ENCODE results near the gene CHCHD10.

Gene CHCHD10

DNA sequence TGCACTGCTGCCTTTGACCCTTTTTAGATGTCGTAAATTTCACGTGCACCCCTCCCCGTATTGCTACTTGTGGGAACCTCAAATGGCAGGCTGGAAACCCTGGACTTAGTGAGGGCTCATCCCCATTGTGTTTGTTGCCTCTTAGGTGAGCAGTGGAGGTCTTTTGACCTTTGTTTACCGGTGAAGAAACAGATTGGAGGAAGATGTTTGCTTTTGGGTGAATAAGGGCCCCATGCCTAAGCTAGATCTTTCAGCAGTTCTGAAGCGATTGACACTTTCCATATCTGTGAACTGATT lies 19.8 kb upstream of the CHCHD10 start:
- no peak for DNase-seq

DNA sequence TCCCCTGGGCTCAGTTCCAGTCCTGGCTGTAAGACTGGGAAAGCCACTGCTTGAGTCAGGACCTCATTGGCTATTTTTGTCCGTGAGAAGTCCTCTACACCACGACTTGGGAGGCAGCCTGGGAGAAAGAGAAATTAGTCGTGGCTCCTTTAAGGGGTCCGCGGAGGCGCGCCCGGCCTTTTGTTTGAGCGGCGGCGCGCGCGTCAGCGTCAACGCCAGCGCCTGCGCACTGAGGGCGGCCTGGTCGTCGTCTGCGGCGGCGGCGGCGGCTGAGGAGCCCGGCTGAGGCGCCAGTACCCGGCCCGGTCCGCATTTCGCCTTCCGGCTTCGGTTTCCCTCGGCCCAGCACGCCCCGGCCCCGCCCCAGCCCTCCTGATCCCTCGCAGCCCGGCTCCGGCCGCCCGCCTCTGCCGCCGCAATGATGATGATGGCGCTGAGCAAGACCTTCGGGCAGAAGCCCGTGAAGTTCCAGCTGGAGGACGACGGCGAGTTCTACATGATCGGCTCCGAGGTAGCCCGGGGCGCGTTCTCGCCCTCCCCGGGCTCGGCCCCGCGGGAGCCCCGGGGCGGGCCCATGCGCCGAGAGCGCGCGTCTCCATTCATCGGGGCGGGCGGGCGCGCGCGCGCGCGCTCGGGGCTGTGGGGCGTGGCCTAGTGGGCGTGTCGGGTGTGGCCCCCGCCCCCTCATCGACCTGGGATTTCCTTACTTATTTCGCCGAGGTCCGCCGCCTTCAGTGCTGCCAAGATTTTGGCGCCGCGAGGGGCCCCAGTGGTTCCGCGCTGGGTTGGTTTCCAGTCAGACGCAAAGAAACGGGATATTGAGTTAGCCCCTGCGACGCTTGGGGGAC lies 19.2 kb upstream of the CHCHD10 start, which contains the start of gene SMARCB1:
SMARCB1 (plus strand) TSS at position 215 of the 848 bp plus-strand sequence; CDS start at position 419, 204 bp downstream.
- peak; percentile 84 for DNase-seq

DNA sequence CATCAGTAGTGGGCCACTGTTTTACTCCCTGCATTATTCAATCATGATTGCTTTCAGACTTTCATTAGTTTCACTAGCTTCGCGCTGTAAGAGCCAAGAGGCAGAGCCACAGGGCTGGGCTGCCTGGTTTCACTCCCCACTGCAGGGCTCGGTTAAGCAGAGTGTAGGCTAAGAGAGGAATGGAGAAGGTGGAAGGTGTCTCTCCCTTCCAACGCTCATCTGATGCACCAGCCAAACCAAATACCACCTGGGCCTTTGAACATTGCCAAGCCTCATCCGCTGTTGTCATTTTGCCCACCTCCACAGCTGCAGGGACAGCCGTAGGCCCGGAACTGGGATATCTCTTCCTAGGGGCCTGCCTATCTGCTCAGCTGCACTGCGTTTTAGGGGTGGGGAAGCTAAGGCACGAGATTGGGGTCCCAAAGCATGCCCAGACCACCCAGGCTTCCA lies 18.5 kb upstream of the CHCHD10 start:
- DNase-seq, result peak; percentile 17

DNA sequence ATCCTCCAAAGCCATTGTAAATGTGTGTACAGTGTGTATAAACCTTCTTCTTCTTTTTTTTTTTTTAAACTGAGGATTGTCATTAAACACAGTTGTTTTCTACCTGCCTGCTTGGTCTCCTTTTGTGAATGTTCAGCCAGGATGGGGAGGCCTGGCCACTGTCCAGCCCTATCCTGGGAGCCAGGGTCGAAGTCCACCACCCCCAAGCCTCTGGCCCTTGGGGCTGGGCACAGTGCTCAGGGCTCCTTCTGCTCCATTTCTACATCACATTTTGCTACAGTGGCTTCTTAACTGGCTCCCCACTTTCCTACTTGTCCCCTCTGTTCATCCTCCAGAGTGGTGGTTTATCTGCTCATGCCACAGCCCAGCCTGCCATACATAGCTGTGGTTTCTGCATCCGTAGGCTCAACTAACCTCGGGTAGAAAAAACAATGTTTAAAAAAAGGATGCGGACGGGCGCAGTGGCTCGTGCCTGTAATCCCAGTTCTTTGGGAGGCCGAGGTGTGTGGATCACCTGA lies 16.5 kb upstream of the CHCHD10 start:
- DNase-seq, result no peak

DNA sequence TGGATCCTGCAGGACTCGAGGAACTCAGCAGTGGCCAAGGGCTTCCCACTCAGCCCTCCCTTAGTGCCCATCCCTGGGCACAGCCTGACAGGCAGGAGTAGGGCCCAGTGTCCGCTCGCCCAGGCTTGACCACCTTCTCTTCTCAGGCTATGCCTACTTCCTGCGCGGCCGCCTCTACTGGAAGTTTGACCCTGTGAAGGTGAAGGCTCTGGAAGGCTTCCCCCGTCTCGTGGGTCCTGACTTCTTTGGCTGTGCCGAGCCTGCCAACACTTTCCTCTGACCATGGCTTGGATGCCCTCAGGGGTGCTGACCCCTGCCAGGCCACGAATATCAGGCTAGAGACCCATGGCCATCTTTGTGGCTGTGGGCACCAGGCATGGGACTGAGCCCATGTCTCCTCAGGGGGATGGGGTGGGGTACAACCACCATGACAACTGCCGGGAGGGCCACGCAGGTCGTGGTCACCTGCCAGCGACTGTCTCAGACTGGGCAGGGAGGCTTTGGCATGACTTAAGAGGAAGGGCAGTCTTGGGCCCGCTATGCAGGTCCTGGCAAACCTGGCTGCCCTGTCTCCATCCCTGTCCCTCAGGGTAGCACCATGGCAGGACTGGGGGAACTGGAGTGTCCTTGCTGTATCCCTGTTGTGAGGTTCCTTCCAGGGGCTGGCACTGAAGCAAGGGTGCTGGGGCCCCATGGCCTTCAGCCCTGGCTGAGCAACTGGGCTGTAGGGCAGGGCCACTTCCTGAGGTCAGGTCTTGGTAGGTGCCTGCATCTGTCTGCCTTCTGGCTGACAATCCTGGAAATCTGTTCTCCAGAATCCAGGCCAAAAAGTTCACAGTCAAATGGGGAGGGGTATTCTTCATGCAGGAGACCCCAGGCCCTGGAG lies 15.7 kb upstream of the CHCHD10 start:
- DNase-seq, result no peak

DNA sequence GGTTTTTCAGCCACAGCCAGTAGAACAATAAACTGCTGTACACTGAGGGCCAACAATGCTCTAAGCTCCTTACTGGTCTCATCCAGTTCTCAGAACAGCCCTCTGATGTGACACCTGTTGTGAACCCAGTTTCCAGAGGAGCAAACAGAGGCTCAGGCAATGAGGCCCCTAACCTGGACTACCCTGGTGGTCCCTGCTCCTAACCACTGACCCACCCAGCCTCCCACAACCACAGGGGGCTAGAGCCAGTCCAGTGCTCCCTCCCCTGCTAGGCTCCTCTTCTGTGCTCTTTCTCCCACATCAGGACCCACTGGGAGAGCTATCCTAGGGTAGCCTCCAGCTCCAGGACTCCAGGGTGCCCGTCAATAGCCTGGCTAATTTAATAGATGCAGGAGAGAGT lies 14.9 kb upstream of the CHCHD10 start:
- no peak for DNase-seq

DNA sequence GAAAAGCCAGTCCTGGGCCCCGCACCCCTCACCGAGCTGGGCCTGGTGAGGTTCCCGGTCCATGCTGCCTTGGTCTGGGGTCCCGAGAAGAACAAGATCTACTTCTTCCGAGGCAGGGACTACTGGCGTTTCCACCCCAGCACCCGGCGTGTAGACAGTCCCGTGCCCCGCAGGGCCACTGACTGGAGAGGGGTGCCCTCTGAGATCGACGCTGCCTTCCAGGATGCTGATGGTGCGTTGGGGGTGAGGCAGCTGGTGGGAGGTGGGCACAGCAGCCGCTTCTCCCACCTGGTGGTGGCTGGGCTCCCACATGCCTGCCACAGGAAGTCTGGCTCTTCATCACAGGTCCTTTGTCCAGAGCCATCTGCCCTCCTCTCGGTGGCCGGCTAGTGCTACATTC lies 14.5 kb upstream of the CHCHD10 start:
- no peak for DNase-seq

DNA sequence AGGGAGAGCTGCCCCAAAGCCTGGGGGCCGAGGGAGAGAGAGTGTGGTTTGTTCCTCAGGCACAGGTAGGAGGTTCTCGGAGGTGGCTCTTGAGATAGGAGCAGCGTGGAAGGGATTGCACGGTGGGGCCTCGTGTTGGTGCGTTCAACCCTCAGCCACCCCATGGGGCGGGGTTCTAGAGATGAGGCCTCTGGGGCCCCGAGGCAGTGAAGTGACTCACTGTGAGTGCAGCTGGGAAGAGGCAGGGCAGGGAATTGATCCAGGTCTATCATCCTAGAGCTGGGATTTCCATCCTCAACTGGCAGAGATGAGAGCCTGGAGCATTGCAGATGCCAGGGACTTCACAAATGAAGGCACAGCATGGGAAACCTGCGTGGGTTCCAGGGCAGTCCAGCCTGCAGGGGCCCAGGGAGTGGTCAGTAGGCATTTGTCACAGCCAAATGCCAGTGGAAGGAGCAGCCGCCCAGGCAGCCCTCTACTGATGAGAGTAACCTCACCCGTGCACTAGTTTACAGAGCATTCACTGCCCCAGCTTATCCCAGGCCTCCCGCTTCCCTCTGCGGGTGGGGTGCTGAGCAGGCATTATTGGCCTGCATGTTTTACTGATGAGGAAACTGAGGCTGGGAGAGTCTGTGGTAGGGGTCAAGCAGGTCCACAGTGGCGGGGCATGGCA lies 13.9 kb upstream of the CHCHD10 start:
- no peak for DNase-seq

DNA sequence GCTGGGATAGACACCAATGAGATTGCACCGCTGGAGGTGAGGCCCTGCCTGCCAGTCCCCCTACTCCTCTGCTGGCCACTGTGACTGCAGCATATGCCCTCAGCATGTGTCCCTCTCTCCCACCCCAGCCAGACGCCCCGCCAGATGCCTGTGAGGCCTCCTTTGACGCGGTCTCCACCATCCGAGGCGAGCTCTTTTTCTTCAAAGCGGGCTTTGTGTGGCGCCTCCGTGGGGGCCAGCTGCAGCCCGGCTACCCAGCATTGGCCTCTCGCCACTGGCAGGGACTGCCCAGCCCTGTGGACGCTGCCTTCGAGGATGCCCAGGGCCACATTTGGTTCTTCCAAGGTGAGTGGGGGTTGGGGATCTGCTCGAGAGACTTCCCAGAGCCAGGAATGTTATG lies 13.3 kb upstream of the CHCHD10 start:
- DNase-seq, result no peak

DNA sequence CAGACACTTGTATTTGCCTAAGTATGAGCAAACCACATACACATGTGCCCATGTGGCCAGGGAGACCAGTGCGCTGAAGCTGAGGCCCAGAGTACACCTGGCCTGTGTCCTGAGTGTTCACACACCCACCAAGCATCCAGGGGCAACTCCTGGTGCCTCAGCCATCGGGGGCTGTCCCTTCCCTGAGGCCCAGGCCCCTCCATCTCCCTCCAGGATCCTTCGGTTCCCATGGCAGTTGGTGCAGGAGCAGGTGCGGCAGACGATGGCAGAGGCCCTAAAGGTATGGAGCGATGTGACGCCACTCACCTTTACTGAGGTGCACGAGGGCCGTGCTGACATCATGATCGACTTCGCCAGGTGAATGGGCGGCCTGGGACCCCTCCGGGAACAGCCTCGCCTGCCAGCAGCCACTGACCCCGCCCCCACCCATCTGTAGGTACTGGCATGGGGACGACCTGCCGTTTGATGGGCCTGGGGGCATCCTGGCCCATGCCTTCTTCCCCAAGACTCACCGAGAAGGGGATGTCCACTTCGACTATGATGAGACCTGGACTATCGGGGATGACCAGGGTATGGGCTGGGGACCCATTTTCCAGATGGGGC lies 12.5 kb upstream of the CHCHD10 start:
- no peak for DNase-seq

DNA sequence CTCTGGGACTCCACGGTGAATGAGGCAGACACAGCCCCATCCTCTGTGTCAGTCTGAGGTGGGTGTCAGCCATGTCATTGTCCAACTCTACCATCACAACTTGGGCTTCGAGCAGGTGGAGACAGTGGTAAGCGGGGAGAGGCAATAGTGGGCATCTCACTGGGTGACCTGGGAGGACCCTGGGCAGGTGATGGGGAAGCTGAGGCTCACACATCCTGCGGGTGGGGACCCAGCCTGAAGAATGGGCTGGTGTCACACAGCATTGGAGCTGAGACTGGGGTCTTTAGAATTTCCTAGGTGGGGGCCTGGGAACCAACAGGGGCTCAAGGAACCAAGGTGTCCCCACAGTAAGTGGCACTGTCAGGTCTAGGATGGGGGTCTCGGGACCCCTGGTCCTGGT lies 12.0 kb upstream of the CHCHD10 start:
- no peak for DNase-seq

DNA sequence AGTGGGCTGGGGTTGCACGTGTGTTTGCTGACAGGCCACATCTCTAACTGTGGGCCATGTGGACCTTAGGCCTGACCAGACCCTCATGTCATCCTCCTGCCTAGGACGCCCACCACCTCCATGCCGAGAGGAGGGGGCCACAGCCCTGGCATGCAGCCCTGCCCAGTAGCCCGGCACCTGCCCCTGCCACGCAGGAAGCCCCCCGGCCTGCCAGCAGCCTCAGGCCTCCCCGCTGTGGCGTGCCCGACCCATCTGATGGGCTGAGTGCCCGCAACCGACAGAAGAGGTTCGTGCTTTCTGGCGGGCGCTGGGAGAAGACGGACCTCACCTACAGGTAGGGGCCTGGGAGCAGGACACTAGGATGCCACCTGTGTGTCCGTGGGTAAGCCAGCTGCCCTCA lies 11.3 kb upstream of the CHCHD10 start:
- no peak for DNase-seq

DNA sequence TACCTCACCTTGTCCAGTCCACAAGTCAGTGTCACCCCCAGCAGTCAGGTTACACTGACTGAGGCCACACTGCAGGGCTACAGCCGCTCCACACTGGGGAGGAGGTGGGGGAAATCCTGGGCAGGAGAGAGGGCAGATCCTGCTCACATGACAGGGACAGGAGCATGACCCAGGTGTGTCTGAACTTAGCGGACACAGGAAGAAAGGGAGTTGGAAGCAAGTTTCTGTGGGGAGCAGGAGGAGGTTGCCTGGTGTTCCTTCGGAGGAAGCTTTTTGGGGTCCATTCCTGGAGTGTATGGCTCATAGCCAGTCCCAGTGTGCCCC lies 10.8 kb upstream of the CHCHD10 start:
- no peak for DNase-seq

DNA sequence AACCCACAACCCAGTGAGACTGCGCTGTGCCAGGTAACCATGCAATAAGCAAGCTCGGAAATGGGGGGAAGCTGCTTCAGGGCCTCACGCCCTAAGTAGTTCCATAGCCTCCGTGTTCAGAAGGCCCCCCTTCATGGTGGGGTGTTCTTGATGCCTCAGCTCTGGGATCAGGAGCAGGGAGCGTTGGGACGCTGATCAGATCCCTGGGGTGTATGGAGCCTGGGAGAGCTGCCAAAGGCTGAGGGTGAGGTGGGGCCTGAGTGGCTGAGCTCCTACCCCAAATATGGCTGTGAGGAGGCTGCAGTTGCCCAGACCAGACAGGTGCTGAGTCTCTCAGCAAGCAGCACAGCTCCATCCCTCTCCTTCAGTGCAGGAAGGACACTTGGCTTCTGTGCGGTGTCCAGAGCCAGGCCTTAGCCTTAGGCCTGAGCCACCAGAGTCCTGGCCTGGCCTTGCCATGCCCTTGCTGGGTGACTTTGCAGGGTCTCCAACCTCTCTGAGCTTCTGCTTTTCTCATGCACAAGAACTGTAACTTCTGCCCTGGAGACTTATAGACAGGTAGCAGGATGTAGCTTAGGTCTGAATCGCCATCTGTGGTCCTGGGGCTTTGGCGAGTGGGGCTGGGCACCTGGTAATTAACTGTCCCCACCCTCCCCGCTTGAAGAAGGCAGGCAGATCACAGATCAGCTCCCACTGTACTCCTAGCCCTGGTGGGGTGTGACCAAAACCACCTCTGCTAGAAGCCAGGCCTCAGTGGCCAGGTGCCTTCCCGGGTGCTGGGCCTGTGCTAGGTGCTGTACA lies 10.2 kb upstream of the CHCHD10 start:
- DNase-seq, result no peak

DNA sequence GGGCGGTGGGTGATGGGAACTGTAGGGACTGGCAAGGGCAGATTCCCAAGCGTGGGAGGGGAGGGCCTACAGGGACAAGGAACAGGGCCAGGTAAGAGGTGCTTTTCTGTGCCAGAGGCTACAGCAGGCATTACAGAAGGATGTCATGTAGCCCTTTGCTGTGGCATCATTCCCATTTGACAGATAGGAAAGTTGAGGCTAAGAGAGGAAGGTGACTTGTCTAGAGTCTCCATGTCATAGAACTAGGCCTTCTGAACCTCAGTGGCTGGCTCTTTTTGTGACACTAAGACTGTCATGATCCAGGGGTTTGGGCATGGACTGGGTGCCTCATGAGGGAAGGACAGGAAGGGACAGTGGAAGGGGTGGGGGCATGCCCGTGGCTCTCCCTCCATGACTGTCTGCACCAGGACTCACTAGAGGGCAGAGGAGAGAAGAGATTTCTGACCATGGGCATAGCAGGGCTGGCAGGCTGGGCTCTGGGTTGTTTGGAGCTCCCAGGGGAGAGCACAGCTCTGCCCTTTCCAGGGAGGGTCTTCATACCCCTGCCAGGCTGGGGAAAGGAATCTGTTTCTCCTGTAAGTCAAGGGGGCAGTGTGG lies 8.1 kb upstream of the CHCHD10 start:
- DNase-seq, result no peak

DNA sequence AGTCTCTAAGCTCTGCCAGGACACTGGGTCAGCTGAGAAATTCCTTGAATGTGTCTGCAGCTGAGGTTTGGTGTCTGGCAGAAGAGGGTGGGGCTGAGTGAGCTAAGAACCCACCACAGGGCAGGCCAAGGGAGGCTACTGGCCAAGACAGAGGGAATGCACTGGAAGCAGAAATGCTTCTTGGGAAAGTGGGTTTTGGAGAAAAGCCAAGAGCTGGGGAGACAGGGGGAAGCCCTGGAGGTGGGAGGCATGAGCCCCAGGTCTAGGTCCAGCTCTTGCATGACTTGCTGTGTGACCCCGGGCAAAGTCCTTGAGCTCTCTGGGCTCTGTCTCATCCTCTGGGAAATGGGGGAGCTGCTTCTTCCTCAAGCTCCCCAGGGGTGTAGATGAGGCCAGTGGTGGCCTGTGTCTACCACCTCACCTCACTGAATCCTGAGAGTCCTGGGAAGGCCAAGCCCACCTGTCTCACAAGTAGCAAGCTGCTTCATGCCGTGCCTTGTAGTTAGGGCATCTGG lies 7.2 kb upstream of the CHCHD10 start:
- DNase-seq, result no peak

DNA sequence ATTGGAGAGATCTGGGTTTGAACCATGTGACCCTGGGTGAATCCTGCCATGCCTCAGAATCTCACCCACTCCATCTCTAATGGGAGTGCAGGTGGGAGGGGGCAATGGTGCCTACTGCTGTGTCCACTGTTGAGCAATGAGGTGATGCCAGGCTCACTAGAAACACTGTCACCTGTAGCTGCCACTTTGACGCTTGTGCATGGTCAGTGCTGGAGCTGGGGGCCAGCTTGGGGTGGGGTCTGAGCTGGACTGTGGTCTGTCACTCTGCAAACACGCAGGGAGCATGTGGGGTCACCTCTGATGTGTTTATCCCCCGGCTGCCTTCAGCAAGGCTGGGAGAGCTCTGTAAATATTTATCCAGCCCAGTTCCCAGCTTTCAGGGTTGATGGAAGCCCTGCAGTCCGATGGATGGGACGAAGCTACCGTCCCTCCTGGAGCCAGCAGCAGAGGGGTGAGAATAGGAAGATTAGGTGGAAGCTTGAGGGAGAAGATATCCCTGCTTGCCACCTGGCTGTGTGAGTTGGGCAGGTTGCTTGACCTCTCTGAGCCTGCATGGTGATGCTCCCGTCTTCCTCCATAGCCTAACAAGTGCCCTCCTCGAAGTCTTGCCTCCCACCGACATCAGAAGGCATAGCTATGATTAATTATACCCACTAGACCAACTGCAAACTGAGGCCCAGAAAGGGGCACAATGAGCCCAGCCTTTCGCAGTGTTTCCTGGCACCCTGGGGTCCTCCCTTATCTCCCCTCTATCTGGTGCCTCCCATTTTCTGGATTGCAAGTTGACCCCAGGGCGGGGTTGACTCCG lies 6.5 kb upstream of the CHCHD10 start:
- no peak for DNase-seq

DNA sequence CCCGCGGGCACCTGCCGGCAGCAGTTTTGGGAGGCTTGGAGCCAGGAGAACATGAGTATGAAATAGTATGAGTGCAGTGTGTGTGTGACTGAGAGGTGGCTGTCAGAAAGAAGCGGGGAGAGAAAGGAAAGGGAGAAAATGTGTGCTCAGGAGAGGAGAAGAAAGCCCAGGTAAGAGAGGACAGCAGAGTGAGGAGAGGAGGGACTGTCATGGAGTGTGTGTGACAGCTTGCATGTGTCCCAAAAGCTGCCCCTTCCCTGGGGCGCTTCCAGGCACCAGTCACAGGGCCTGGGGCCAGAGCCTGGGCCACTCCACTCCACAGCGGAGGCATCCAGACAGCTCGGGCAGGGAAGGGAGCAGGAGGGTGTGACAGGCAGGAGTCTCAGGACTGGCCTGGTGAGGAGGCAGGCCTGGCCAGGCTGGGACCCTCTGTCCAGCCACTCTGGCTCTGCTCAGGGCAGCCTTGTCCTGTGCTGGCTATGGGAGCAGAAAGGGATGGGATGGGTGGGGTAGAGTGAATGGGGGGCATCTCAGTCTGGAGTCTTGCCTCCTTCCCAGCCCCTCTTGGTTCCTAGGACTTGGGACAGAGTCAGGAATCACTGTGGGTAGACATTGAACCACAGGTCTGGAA lies 5.8 kb upstream of the CHCHD10 start:
- no peak for DNase-seq

DNA sequence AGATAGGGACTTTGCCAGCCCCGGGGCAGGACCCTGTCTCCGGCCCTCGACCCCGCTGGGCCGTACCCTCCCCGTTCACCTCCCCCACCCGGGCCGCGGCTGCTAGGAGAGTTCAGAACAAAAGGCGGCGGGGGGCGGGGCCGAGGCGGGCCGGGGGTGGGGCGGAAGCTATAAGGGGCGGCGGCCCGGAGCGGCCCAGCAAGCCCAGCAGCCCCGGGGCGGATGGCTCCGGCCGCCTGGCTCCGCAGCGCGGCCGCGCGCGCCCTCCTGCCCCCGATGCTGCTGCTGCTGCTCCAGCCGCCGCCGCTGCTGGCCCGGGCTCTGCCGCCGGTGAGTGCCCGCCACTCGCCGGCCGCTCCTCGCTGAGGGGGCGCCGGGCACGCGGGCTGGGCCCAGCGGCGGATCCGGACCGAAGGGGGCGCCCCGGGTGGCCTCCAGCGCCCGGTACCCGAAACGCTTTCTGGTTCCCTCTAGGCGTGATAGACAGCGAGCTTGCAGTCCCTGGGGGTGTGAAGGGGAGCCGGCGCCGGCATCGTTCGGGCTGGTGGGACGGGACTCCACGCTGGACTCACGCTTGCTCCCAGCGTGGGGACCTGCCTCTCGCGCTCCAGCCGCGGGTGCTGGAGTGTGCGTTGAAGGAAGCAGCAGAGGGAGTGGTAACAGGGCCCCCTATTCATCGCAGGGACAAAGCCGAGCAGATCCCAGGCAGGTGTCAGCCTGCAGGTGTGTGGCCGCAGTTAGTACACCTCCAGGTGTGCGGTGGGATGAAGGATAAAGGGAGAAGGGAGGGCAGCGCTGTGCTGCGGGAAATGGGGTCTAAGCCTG lies 5.1 kb upstream of the CHCHD10 start, which contains the start of gene MMP11:
MMP11 (plus strand) TSS at position 201 of the 825 bp plus-strand sequence; CDS start at position 223, 22 bp downstream.
- DNase-seq, result no peak
